SIG-M5 (cell line): ENCODE results near the gene KIAA0930.

Experiments
- DNase-seq: peaks from one replicate; lab custom pipeline; 2025; lab: John Stamatoyannopoulos, UW

Gene KIAA0930

GRCh38 chr22:45172881-45173585 lies 67.7 kb downstream of the KIAA0930 start:
- no peak for DNase-seq

GRCh38 chr22:45171830-45172229 lies 68.9 kb downstream of the KIAA0930 start:
- no peak for DNase-seq

GRCh38 chr22:45169591-45170466 lies 70.9 kb downstream of the KIAA0930 start:
- no peak for DNase-seq

- DNase-seq: peak; percentile 80
Observed at GRCh38 chr22:45166932-45167331, 73.8 kb downstream of the KIAA0930 start.

- no peak for DNase-seq
Observed at GRCh38 chr22:45164270-45165088, 76.2 kb downstream of the KIAA0930 start.

- DNase-seq: peak; percentile 54
Observed at GRCh38 chr22:45163451-45164269, 77.0 kb downstream of the KIAA0930 start, which contains the start of gene NUP50. Gene NUP50, plus strand, starts transcription at chr22:45163925. Its CDS starts 4,253 bp downstream, at chr22:45168178.

GRCh38 chr22:45163099-45163450 lies 77.6 kb downstream of the KIAA0930 start:
- DNase-seq: no peak

GRCh38 chr22:45162531-45162930 lies 78.2 kb downstream of the KIAA0930 start:
- DNase-seq: no peak

- DNase-seq: no peak
Observed at GRCh38 chr22:45159652-45160462, 80.8 kb downstream of the KIAA0930 start.

GRCh38 chr22:45157907-45158306 lies 82.8 kb downstream of the KIAA0930 start:
- DNase-seq: no peak

GRCh38 chr22:45155050-45155840 lies 85.4 kb downstream of the KIAA0930 start:
- DNase-seq: no peak

GRCh38 chr22:45154383-45154782 lies 86.3 kb downstream of the KIAA0930 start:
- no peak for DNase-seq

- no peak for DNase-seq
Observed at GRCh38 chr22:45151503-45151902, 89.2 kb downstream of the KIAA0930 start.

GRCh38 chr22:45150139-45150538 lies 90.6 kb downstream of the KIAA0930 start:
- no peak for DNase-seq

- DNase-seq: no peak
Observed at GRCh38 chr22:45149671-45150070, 91.0 kb downstream of the KIAA0930 start.

GRCh38 chr22:45144916-45145315 lies 95.8 kb downstream of the KIAA0930 start:
- no peak for DNase-seq

GRCh38 chr22:45142376-45142775 lies 98.3 kb downstream of the KIAA0930 start:
- DNase-seq: no peak
